CD1c-positive myeloid dendritic cell (primary cell): ENCODE data around the gene MAD1L1.

Experiments
- DNase-seq: peaks from one replicate; pipeline ENCODE4 v3.0.0-alpha.2; 2016; ENCODE audit errors: extremely low spot score

MAD1L1 gene

GRCh38 chr7:1943933-1944618 lies 288.7 kb downstream of the MAD1L1 start:
- peak; percentile 59 for DNase-seq

DNA sequence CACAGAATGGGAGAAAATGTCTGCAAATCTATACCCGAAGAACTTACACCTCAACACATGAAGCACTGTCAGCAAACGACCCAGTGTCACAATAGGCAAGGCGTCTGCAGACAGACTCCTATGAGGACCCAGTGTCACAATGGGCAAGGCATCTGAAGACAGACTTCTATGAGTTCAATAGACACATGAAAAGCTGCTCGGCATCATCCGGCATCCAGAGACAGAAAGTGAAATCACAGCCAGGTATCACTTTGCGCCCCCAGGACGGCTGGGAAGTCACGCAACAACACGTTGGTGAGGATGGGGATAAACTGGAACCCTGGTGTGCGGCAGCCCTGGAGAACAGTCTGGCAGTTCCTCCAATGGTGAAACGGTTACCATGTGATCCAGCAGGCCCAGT lies 289.4 kb downstream of the MAD1L1 start:
- no peak for DNase-seq

DNA sequence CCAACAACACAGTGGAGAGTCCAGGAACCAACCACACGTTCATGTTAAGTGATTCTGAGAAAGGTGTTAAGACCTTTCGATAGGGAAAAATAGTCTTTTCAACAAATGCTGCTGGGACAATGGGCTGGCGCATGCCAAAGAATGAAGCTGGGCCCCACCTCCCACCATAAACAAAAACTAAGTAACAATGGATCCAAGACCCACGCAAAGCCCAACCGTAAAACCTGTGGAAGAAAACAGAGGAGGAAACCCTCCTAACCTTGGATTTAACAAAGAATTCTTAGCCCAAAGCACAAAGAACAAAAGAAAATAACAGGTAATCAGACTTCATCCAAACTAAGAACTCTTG lies 289.8 kb downstream of the MAD1L1 start:
- DNase-seq, result no peak

DNA sequence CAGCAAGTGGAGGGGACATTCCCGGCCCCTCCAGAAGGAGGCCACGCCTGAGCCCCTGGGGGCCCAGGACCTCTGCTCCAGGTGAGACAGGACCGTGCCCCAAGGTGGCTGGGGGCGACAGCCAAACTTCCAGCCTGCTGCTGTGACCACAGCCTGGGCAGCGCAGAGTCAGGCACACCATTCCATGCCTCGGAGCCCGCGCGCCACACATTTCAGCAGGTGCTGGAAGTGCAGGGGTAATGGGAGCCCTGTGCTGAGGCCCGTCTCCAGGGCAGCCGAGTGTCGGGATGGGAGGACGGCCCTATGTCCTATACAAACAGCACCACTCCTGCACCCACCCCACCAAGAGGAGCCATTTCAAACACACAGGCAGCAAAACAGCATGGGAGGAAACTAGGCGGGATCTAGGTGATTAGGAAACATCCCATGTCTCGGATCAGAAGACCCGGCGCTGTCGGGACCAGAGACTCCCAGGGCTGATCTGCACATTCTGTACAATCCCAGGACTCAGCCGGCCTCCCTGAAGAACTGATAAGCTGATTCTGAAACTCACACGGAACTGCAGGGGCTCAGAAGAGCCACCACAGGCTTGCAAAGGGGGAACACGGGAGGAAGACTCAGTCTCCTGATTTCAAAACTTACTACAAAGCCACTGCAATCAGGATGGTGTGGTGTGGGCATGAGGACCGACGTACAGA lies 290.4 kb downstream of the MAD1L1 start:
- peak; percentile 57 for DNase-seq

- DNase-seq, result peak; percentile 50
Observed at GRCh38 chr7:1941464-1942242, 291.1 kb downstream of the MAD1L1 start.

GRCh38 chr7:1940863-1941262 lies 291.9 kb downstream of the MAD1L1 start:
- no peak for DNase-seq

- DNase-seq, result peak; percentile 95
Observed at GRCh38 chr7:1940402-1940786, 292.4 kb downstream of the MAD1L1 start.

DNA sequence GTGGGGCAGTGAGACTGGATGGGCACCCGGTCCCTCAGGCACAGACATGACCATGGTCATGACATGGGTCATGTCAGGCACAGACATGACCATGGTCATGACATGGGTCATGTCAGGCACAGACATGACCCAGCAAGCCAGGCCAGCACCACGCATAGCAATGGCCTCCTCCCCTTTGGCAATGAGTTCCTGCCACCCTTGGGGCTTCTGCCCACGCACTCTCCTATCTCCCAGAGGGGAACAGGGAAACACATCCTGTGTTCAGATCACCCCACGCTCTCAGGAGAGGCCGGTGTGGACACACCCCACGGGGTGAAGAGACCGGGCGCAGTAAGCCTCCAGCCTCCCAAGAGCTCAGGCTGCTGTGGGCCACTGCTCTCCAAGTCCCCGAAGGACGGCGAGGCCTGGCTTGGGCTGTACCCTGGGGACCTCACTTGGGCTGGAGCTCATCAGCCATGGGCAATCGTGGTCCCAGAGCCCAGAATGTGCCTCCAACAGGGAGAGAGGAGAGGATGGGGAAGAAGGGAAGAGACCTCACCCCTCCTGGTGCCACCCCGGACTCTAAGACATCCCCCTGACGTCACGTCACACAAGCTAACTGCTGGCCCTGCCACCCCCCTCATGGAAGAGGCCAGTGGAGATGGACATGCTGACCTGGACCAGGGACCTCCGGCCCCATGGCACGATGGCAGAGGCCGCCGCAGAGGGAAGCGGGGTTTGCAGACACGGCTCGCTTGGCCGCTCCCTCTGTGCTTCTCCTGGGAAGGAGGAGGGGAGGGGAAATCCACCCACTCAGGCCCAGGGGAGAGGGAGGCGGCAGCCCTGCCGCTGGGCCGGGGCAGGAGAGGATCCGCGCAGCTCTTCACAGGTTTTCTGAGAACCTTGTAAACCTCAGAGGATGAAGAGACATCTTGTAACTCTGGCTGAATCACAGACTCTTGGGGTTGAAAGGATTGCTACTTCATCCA lies 293.0 kb downstream of the MAD1L1 start:
- peak; percentile 92 for DNase-seq

- no peak for DNase-seq
Observed at GRCh38 chr7:1938788-1939433, 293.8 kb downstream of the MAD1L1 start.

- no peak for DNase-seq
Observed at GRCh38 chr7:1937252-1937605, 295.5 kb downstream of the MAD1L1 start.

DNA sequence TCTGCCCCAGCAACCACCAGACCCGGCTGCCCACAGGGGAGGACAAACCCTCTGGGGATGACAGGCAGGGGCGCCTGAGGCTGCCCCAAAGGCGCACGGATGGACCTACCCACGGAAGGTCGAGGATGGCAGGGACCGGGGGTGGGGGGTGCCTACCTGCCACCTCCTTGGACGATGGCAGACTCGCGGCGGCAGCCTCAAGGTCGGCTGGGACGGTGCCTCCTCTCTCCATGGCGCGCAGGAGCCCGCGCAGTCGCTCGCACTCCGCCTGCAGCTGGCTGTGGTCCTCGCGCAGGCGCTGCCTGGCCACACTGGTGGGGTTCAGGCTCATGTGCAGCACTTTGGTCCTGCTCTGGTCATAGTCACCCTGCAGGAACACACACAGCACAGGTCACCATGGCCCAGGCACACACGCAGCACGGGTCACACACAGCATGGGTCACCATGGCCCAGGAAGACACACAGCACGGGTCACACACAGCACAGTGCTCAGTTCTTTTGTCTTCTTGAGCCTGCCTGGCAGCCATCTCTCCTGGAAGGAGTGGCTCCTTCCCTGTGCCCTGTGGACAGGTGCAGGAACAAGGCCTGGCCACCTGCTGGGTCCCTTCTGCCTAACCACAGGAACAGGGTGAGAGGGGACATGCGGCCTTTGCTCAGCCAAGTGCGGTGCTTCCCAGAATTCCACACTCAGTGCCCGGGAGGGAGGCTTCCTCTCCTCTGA lies 296.1 kb downstream of the MAD1L1 start:
- no peak for DNase-seq

- no peak for DNase-seq
Observed at GRCh38 chr7:1936006-1936310, 296.8 kb downstream of the MAD1L1 start.

DNA sequence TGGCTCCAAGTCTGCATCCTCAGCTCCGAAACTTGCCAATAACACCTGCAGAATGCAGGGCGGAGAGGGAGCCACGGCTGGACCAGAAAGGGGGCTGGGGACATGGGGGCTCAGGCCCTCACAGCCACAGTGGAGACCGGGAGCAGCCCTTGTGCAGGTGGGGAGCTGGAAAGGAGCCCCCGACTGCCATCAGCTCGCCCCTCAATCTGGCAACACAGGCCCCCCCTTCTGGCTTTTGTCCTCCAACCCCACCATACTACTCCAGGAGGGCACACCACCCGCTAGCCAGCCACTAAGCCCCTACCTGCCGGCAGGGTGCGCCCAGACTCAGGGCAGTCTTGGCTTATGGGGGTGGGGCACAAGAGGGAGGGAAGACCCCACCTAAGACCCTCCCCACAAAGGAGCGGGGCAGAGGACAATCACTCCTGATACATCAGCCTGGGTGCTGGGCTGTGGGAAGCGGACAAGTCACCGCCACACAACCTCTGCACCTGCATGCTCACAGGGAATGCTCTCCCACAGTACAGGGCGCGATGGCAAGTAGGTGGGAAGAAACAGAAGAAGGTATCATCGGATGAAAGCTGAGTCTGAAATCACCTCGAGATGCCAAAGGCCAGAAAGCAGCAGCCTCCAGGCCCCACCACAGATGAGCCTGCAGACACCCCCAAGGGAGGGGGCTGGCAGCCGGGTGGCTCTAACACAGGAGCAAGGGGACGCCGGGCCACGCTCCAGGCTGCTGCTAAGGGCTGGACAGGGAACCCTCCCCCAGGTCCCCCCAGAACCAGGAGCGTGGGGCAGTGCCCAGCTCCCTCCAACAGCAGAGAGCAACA lies 297.4 kb downstream of the MAD1L1 start:
- DNase-seq, result no peak

- DNase-seq, result no peak
Observed at GRCh38 chr7:1934756-1935155, 298.0 kb downstream of the MAD1L1 start.

DNA sequence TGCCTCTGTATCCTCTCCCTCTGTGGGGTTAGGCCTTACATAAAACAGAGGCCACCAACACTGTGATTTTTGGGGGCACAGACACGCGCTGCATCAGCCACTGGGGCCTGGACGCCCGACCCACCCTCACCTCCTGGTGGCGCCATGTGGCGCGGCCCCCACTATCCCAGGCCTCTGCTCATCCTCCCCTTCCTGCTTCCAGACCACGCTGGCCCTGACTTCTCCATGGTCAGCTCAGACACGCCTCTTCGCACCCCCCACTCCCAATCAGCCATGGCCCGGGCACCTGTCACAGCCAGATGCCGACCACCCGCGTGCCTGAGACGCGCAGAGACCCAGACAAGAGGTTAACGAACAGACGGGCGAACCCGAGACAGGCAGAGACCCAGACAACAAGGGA lies 298.7 kb downstream of the MAD1L1 start:
- no peak for DNase-seq

- no peak for DNase-seq
Observed at GRCh38 chr7:1933066-1933750, 299.5 kb downstream of the MAD1L1 start.

DNA sequence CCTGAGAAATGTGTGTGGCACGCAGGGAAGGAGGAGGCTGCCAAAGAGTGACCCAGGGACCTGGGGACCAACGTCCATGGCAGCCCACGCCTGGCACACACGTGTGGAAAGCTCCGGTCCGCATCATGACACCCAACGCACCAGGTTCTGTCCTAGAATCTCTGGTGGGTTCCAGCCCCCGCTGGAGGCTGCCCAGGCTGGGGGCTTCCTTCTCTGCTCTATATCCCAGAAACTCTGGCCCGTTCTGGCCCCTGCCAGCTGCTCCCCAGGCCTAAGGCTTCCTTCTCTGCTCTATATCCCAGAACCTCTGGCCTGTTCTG lies 300.8 kb downstream of the MAD1L1 start:
- DNase-seq, result no peak

- DNase-seq, result no peak
Observed at GRCh38 chr7:1931256-1931950, 301.3 kb downstream of the MAD1L1 start.
